Karpas-422 (cell line): ENCODE results near the gene MAGI1. TPM values are rescaled to one million over a fixed set of nuclear protein-coding genes. Genes with fewer than 3 reads are reported as not detected.

Experiments
- DNase-seq: peaks from one replicate; pipeline ENCODE4 v3.0.0-alpha.2; 2015
- H2AFZ ChIP-seq: fragments of 200-600 bp; sonication (generic); 2 replicates; pipeline ENCODE4 v1.6.1; 2014; ENCODE audit warnings: antibody characterized with exemption, low read length, mixed read lengths
- H3K27ac ChIP-seq: fragments of 200-600 bp; sonication (generic); 2 replicates; pipeline ENCODE4 v1.5.1; 2014; ENCODE audit warnings: mild to moderate bottlenecking, low read length, moderate library complexity
- H3K27me3 ChIP-seq: fragments of 200-600 bp; sonication (generic); 2 replicates; pipeline ENCODE4 v1.6.1; 2014; ENCODE audit warnings: low read length, mixed read lengths
- H3K36me3 ChIP-seq: fragments of 200-600 bp; sonication (generic); 2 replicates; pipeline ENCODE4 v1.6.1; 2014; ENCODE audit warnings: low read length, mixed read lengths; ENCODE audit not compliant: insufficient read depth
- H3K4me1 ChIP-seq: fragments of 200-600 bp; sonication (generic); 2 replicates; pipeline ENCODE4 v1.6.1; 2014; ENCODE audit warnings: mild to moderate bottlenecking, low read length, mixed read lengths
- H3K4me2 ChIP-seq: fragments of 200-600 bp; sonication (generic); 2 replicates; pipeline ENCODE4 v1.6.1; 2014; ENCODE audit warnings: low read length, low read depth, mild to moderate bottlenecking; ENCODE audit not compliant: poor library complexity, severe bottlenecking
- H3K4me3 ChIP-seq: fragments of 200-600 bp; sonication (generic); 2 replicates; pipeline ENCODE4 v1.5.1; 2014; ENCODE audit warnings: mild to moderate bottlenecking, antibody characterized with exemption, low read length, mixed read lengths
- H3K79me2 ChIP-seq: fragments of 200-600 bp; sonication (generic); 2 replicates; pipeline ENCODE4 v1.6.1; 2014; ENCODE audit warnings: mild to moderate bottlenecking, low read length, mixed read lengths
- H3K9ac ChIP-seq: fragments of 200-600 bp; sonication (generic); 2 replicates; pipeline ENCODE4 v1.6.0; 2014; ENCODE audit warnings: low read length
- H3K9me2 ChIP-seq: fragments of 200-600 bp; sonication (generic), shearing (Covaris generic); replicated peaks from 2 replicates; pipeline ENCODE4 v1.6.0; 2014; ENCODE audit warnings: mild to moderate bottlenecking, low read length, moderate library complexity; ENCODE audit not compliant: insufficient read depth
- H3K9me3 ChIP-seq: fragments of 300-700, 200-600 bp; sonication (generic); 2 replicates; pipeline ENCODE4 v1.6.1; 2014; ENCODE audit warnings: low read length, mixed read lengths
- H4K20me1 ChIP-seq: fragments of 200-600 bp; sonication (generic); 2 replicates; pipeline ENCODE4 v1.6.1; 2014; ENCODE audit warnings: mild to moderate bottlenecking, antibody characterized with exemption, low read length, low read depth; ENCODE audit not compliant: insufficient read depth
- total RNA-seq: library from RNA; depleted of rRNA; stranded (reverse); fragments of >200 nt; shearing (Covaris generic); gene quantifications from 2 replicates; pipeline ENCODE4 v1.2.3, GENCODE V29; 2014; ENCODE audit warnings: low replicate concordance

The MAGI1 gene
- total RNA-seq, 1 experiment from 2014 or later = 0.71 TPM

DNA sequence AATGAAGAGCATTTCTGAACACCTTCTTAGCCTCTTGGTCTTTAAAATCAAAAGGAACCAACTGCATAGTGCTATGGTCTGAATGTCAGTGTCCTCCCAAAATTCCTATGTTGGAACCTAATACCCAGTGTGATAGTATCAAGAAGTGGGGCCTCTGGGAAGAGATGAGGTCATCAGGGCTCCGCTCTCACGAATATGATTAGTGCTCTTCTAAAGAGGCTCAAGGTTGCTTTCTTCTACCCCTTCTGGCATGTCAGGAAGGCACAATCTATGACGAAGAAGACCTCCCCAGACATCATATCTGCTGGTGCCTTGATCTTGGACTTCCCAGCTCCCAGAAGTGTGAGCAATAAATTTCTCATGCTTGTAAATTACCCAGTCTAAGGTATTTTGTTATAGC lies 209.5 kb downstream of the MAGI1 start:
- H3K27me3 ChIP-seq = no peaks in the 10 kb centered on the region
- H4K20me1 ChIP-seq = no peaks in the 10 kb centered on the region
- no peak overlapping the region for H3K4me2 ChIP-seq
- no peak overlapping the region for H3K4me3 ChIP-seq
- no peak overlapping the region for H3K27ac ChIP-seq
- H3K9me3 ChIP-seq = no peaks in the 10 kb centered on the region
- H3K4me1 ChIP-seq = no peaks in the 10 kb centered on the region
- H3K79me2 ChIP-seq = no peaks in the 10 kb centered on the region
- no peaks in the 10 kb centered on the region for H3K36me3 ChIP-seq
- DNase-seq = no peak
- no peak overlapping the region for H3K9ac ChIP-seq
- no peak overlapping the region for H2AFZ ChIP-seq
- H3K9me2 ChIP-seq = no peaks in the 10 kb centered on the region

DNA sequence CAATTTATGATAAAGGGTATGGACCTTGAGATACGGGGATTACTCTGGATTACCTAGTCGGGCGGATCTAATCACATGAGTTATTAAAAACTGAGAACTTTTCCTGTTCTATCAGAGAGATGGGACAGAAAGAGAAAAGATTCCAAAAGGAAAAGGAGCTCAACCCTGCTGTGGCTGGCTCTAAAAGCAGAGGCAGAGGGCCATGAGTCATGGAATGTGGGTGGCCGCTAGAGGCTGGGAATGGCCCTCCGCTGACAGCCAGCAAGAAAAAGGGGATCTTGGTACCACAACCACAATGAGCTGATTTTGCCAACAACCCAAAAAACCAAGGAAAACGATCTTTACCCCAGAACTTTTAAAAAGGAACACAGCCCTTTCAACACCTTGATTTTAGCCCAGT lies 210.0 kb downstream of the MAGI1 start:
- H3K9me2 ChIP-seq = no peaks in the 10 kb centered on the region
- DNase-seq = no peak
- no peak overlapping the region for H3K27ac ChIP-seq
- H4K20me1 ChIP-seq = no peaks in the 10 kb centered on the region
- H3K4me3 ChIP-seq = no peak overlapping the region
- H3K9me3 ChIP-seq = no peaks in the 10 kb centered on the region
- no peak overlapping the region for H2AFZ ChIP-seq
- H3K4me2 ChIP-seq = no peak overlapping the region
- no peak overlapping the region for H3K9ac ChIP-seq
- H3K4me1 ChIP-seq = no peaks in the 10 kb centered on the region
- no peaks in the 10 kb centered on the region for H3K79me2 ChIP-seq
- H3K36me3 ChIP-seq = no peaks in the 10 kb centered on the region
- H3K27me3 ChIP-seq = no peaks in the 10 kb centered on the region

- Histone ChIP-seq H3K9ac (no peak overlapping the region), H3K4me3 (no peak overlapping the region), H3K27ac (no peak overlapping the region), H3K79me2 (no peaks in the 10 kb centered on the region), H3K4me2 (no peak overlapping the region), H3K36me3 (no peaks in the 10 kb centered on the region), H3K4me1 (no peaks in the 10 kb centered on the region), H4K20me1 (no peaks in the 10 kb centered on the region), H3K9me3 (no peaks in the 10 kb centered on the region), H3K27me3 (no peaks in the 10 kb centered on the region), H3K9me2 (no peaks in the 10 kb centered on the region), H2AFZ (no peak overlapping the region)
- DNase-seq = no peak
Observed at GRCh38 chr3:65827076-65827475, 211.6 kb downstream of the MAGI1 start.

GRCh38 chr3:65824166-65824565 lies 214.6 kb downstream of the MAGI1 start:
- no peaks in the 10 kb centered on the region for H3K9me3 ChIP-seq
- no peaks in the 10 kb centered on the region for H3K79me2 ChIP-seq
- DNase-seq = no peak
- no peak overlapping the region for H3K4me2 ChIP-seq
- no peaks in the 10 kb centered on the region for H3K9me2 ChIP-seq
- H3K9ac ChIP-seq = no peak overlapping the region
- no peaks in the 10 kb centered on the region for H3K4me1 ChIP-seq
- no peaks in the 10 kb centered on the region for H3K27me3 ChIP-seq
- H3K4me3 ChIP-seq = no peak overlapping the region
- no peak overlapping the region for H2AFZ ChIP-seq
- no peak overlapping the region for H3K27ac ChIP-seq
- H4K20me1 ChIP-seq = no peaks in the 10 kb centered on the region
- H3K36me3 ChIP-seq = no peaks in the 10 kb centered on the region

DNA sequence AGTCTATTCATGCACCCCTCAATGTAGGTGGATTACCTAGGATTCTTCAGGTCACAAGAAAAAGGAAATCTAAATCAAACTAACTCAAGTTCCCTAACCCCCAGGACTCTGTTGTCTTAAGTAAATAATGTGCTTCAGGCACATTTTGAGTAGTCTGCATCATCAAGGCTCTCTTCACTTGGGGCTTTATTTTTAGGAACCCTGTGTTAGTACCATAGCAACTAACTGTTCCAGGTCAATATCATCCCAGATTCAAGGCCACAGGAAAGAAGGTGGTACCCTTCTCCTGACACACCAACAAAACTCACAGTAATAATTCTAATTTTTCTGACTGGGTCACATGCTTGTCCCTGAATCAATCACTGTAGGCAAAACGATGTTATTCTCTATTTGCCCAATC lies 218.1 kb downstream of the MAGI1 start:
- no peak overlapping the region for H2AFZ ChIP-seq
- H4K20me1 ChIP-seq = no peaks in the 10 kb centered on the region
- H3K9ac ChIP-seq = no peak overlapping the region
- DNase-seq = no peak
- H3K4me2 ChIP-seq = no peak overlapping the region
- no peaks in the 10 kb centered on the region for H3K27me3 ChIP-seq
- H3K36me3 ChIP-seq = no peaks in the 10 kb centered on the region
- H3K9me2 ChIP-seq = no peaks in the 10 kb centered on the region
- no peaks in the 10 kb centered on the region for H3K79me2 ChIP-seq
- H3K4me1 ChIP-seq = no peaks in the 10 kb centered on the region
- no peak overlapping the region for H3K27ac ChIP-seq
- no peak overlapping the region for H3K4me3 ChIP-seq
- H3K9me3 ChIP-seq = no peaks in the 10 kb centered on the region

- no peaks in the 10 kb centered on the region for H3K9me3 ChIP-seq
- H3K27ac ChIP-seq = no peak overlapping the region
- H3K4me3 ChIP-seq = no peak overlapping the region
- H3K4me1 ChIP-seq = no peaks in the 10 kb centered on the region
- no peaks in the 10 kb centered on the region for H3K36me3 ChIP-seq
- DNase-seq = no peak
- no peak overlapping the region for H2AFZ ChIP-seq
- no peak overlapping the region for H3K4me2 ChIP-seq
- no peaks in the 10 kb centered on the region for H3K9me2 ChIP-seq
- H3K27me3 ChIP-seq = no peaks in the 10 kb centered on the region
- no peak overlapping the region for H3K9ac ChIP-seq
- H4K20me1 ChIP-seq = no peaks in the 10 kb centered on the region
- H3K79me2 ChIP-seq = no peaks in the 10 kb centered on the region
Observed at GRCh38 chr3:65819896-65820295, 218.8 kb downstream of the MAGI1 start.

- no peaks in the 10 kb centered on the region for H3K9me3 ChIP-seq
- no peaks in the 10 kb centered on the region for H3K4me1 ChIP-seq
- no peaks in the 10 kb centered on the region for H3K9me2 ChIP-seq
- H3K79me2 ChIP-seq = no peaks in the 10 kb centered on the region
- H3K4me3 ChIP-seq = no peak overlapping the region
- H2AFZ ChIP-seq = no peak overlapping the region
- no peak overlapping the region for H3K4me2 ChIP-seq
- no peaks in the 10 kb centered on the region for H4K20me1 ChIP-seq
- DNase-seq = no peak
- no peaks in the 10 kb centered on the region for H3K36me3 ChIP-seq
- no peak overlapping the region for H3K9ac ChIP-seq
- H3K27ac ChIP-seq = no peak overlapping the region
- no peaks in the 10 kb centered on the region for H3K27me3 ChIP-seq
Observed at GRCh38 chr3:65817553-65818126, 221.1 kb downstream of the MAGI1 start.

GRCh38 chr3:65816208-65816607 lies 222.5 kb downstream of the MAGI1 start:
- Histone ChIP-seq H3K27me3 (no peaks in the 10 kb centered on the region), H3K9me3 (no peaks in the 10 kb centered on the region), H3K36me3 (no peaks in the 10 kb centered on the region), H2AFZ (no peak overlapping the region), H3K27ac (no peak overlapping the region), H3K79me2 (no peaks in the 10 kb centered on the region), H3K9me2 (no peaks in the 10 kb centered on the region), H3K4me3 (no peak overlapping the region), H3K4me2 (no peak overlapping the region), H3K9ac (no peak overlapping the region), H4K20me1 (no peaks in the 10 kb centered on the region), H3K4me1 (no peaks in the 10 kb centered on the region)
- no peak for DNase-seq
